Measurements from ENCODE around the gene JMJD8.
A peak's percentile ranks its signal among the peaks of the same experiment; 100 is the strongest.

JMJD8 gene

GRCh38 chr16:721765-722540 lies 37.8 kb upstream of the JMJD8 start:
- peak in 1 of 5 donors; percentile 24 for DNase-seq

- DNase-seq = peak; percentile 48 to 77 (median 67)
These were observed 37.0 kb upstream of the JMJD8 start, which contains the start of gene ANTKMT for GRCh38 chr16:720990-721764. Gene ANTKMT, plus strand, starts transcription at chr16:721146. Its CDS starts 129 bp downstream, at chr16:721275.

- peak in 1 of 5 donors; percentile 31 for DNase-seq
These were observed 36.4 kb upstream of the JMJD8 start for GRCh38 chr16:720447-720989.

- DNase-seq = peak in 1 of 5 donors; percentile 30
These were observed 35.8 kb upstream of the JMJD8 start for GRCh38 chr16:719815-720446.

GRCh38 chr16:718922-719321 lies 34.8 kb upstream of the JMJD8 start:
- no peak for DNase-seq

DNA sequence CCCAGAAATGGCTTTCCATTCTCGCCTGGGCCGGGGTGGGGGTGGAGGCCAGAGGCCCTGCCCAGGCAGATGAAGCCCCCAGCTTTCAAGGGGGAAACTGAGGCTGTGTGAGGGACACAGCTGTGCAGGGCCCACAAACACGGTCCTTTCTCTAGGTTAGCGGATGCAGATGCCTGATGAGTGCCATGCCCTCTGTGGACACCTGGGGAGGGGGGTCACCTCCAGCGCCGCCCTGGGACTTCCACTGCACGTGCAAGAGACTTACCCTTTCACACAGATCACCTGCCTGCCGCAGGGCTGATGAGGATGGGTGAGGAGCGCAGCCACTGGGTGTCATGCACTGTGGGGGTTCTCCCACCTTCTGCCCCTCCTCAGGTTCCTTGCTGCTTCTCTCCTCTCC lies 34.3 kb upstream of the JMJD8 start:
- DNase-seq = no peak

GRCh38 chr16:717450-718245 lies 33.5 kb upstream of the JMJD8 start:
- DNase-seq = no peak

DNA sequence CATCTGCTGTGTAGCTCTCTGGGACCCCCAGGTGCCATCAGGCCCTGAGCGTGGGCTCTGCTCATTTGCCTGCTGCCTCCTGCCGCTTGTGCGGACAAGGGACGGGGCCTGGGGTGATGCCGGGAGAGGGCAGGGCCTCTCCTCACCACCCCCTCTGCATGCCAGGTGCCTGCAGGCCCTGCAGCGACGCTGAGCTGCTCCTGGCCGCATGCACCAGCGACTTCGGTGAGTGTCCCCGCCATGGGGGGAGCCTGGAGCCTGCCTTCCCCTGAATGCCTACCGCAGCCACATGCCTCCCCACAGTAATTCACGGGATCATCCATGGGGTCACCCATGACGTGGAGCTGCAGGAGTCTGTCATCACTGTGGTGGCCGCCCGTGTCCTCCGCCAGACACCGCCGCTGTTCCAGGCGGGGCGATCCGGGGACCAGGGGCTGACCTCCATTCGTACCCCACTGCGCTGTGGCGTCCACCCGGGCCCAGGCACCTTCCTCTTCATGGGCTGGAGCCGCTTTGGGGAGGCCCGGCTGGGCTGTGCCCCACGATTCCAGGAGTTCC lies 32.7 kb upstream of the JMJD8 start:
- DNase-seq = no peak

GRCh38 chr16:716200-716568 lies 32.0 kb upstream of the JMJD8 start:
- no peak for DNase-seq

- DNase-seq = no peak
These were observed 31.5 kb upstream of the JMJD8 start for GRCh38 chr16:715477-716199.

- peak; percentile 80 to 88 (median 84) for DNase-seq
These were observed 30.7 kb upstream of the JMJD8 start, which contains the start of gene METRN for GRCh38 chr16:714558-715476. Gene METRN, plus strand, starts transcription at chr16:715118. Its CDS starts 172 bp downstream, at chr16:715290.

GRCh38 chr16:714079-714478 lies 29.9 kb upstream of the JMJD8 start:
- DNase-seq = no peak

DNA sequence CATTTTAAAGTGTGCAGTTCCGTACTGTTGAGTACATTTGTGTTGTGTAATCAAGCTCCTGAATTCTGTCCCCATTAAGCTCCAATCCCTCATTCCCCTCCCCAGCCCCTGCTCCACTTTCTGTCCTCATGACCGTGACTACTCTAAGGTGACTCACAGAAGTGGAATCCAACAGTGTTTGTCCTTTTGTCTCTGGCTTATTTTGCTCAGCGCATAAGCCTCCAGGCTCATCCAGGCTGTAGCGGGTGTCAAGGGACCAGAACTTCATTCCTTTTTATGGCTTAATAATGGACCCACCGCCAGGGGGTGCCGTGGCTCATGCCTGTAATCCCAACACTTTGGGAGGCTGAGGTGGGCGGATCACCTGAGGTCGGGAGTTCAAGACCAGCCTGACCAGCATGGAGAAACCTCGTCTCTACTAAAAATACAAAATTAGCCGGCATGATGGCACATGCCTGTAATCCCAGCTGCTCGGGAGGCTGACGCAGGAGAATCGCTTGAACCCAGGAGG lies 28.7 kb upstream of the JMJD8 start:
- peak in 1 of 5 donors; percentile 34 for DNase-seq

DNA sequence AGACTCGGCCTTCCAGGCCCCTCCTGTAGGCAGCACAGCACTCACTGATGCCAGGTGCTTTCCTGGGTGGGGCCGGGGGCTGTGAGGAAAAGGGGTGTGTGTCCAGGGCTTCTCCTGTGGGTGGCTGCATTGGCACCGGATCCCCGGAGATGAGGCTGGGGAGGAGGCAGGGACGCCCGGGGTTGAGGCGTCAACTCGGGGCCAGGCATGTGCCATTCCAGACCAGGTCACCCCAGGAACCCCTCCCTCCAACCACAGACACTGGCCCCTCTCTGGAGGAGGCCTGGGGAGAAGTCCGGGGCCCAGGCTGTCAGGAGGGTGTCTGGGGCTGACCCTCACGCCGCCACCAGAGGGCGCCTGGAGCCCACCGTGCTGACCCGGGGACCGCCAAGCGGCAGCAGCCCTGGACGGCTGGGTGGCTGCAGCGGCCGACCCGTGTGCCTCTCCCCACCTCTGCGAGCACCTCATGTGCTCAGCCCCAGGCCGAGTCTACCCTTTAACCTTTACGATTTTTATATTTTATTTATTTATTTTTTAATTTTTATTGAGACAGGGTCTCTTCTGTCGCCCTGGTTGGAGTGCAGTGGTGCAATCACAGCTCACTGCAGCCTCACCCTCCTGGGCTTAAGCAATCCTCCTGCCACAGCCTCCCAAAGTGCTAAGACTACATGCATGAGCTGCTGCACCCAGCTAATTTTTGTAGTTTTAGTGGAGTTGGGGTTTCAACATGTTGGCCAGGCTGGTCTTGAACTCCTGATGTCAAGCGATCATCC lies 27.6 kb upstream of the JMJD8 start:
- DNase-seq = peak; percentile 63 to 75 (median 72)

GRCh38 chr16:711084-711483 lies 26.9 kb upstream of the JMJD8 start:
- DNase-seq = no peak

DNA sequence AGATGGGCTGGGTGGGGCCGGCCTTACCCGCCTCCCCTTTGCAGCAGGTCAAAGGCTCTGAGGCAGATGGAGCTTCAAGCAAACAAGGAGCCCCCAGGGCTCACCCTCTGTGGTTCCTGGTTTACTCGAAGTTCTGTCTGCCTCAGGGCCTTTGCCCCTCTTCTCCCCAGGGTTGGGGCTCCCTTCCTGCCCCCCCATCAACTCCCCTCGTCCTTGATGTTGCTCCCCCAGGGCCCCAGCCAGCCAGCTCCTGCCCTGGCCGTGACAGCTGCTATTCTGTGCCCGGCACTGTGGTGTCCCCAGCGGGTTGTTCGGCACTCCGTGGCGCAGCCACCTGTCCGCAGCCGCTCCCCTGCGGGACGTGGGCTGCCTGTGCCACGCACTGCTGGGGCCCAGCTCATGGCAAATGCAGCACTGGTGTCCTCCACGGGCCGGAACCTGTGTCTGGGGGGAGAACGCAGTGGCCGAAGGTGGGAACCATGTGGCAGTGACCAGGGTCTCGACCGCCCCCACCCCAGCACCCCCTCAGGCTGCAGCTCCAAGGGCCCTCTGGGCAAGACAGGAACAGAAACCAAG lies 26.5 kb upstream of the JMJD8 start:
- DNase-seq = no peak

GRCh38 chr16:709566-710499 lies 25.7 kb upstream of the JMJD8 start:
- DNase-seq = no peak
